GM23248 (cell line): ENCODE data around the gene UBE2D4. TPM values are rescaled to one million over a fixed set of nuclear protein-coding genes. Genes with fewer than 3 reads are reported as not detected.
"Not testable (repeated sequence)": the region's sequence is repeated elsewhere in the genome, so short reads cannot be mapped to it uniquely, and the experiment has no call there.

Source experiments
- DNase-seq: peaks from one replicate; pipeline ENCODE4 v3.0.0-alpha.2; 2015
- H2AFZ ChIP-seq: fragments of 200-600 bp; sonication (generic); 2 replicates; pipeline ENCODE4 v1.6.1; 2016; ENCODE audit warnings: antibody characterized with exemption
- H3F3A ChIP-seq: fragments of 200-600 bp; sonication (generic); 2 replicates; pipeline ENCODE4 v1.6.1; 2016; ENCODE audit warnings: mild to moderate bottlenecking, antibody characterized with exemption, mixed run types; ENCODE audit not compliant: insufficient read depth
- H3K27ac ChIP-seq: fragments of 200-600 bp; sonication (generic); 2 replicates; pipeline ENCODE4 v1.5.1; 2016; ENCODE audit warnings: mild to moderate bottlenecking
- H3K27me3 ChIP-seq: fragments of 200-600 bp; sonication (generic); replicated peaks from 2 replicates; pipeline ENCODE4 v1.6.1; 2016; ENCODE audit warnings: mild to moderate bottlenecking; ENCODE audit not compliant: insufficient read depth
- H3K36me3 ChIP-seq: fragments of 200-600 bp; sonication (generic); 2 replicates; pipeline ENCODE4 v1.6.1; 2016; ENCODE audit warnings: low read depth, mild to moderate bottlenecking
- H3K4me1 ChIP-seq: fragments of 200-600 bp; sonication (generic); 2 replicates; pipeline ENCODE4 v1.6.1; 2016; ENCODE audit warnings: mild to moderate bottlenecking; ENCODE audit not compliant: insufficient read depth
- H3K4me2 ChIP-seq: fragments of 200-600 bp; sonication (generic); one replicate; pipeline ENCODE4 v1.6.1; 2016; ENCODE audit warnings: mild to moderate bottlenecking; ENCODE audit not compliant: unreplicated experiment
- H3K4me3 ChIP-seq: fragments of 200-600 bp; sonication (generic); 2 replicates; pipeline ENCODE4 v1.5.1; 2016; ENCODE audit warnings: mild to moderate bottlenecking
- H3K79me2 ChIP-seq: fragments of 200-600 bp; sonication (generic); 2 replicates; pipeline ENCODE4 v1.6.1; 2016; ENCODE audit warnings: mild to moderate bottlenecking; ENCODE audit not compliant: insufficient read depth
- H3K9ac ChIP-seq: fragments of 200-600 bp; sonication (generic); 2 replicates; pipeline ENCODE4 v1.6.1; 2016; ENCODE audit warnings: mild to moderate bottlenecking
- H3K9me2 ChIP-seq: fragments of 200-600 bp; sonication (generic); 2 replicates; pipeline ENCODE4 v1.6.1; 2016; ENCODE audit warnings: mixed run types, mild to moderate bottlenecking, moderate library complexity; ENCODE audit not compliant: insufficient read depth
- H3K9me3 ChIP-seq: fragments of 200-600 bp; sonication (generic); one replicate; pipeline ENCODE4 v1.6.1; 2017; ENCODE audit warnings: low read depth
- H4K20me1 ChIP-seq: fragments of 200-600 bp; sonication (generic); 2 replicates; pipeline ENCODE4 v1.6.0; 2016; ENCODE audit not compliant: insufficient read depth
- EZH2 ChIP-seq: fragments of 200-600 bp; sonication (generic); IDR thresholded peaks from 2 replicates; pipeline ENCODE4 v1.6.1; 2018; ENCODE audit warnings: antibody characterized with exemption, mild to moderate bottlenecking; ENCODE audit not compliant: insufficient read depth, poor library complexity, severe bottlenecking
- EZH2phosphoT487 ChIP-seq: fragments of 200-600 bp; sonication (generic); IDR thresholded peaks from 2 replicates; pipeline ENCODE4 v1.6.1; 2018; ENCODE audit warnings: antibody characterized with exemption, moderate library complexity, mild to moderate bottlenecking, low read depth; ENCODE audit not compliant: insufficient read depth
- WGBS, 2 experiments: methylation state at CpG; one replicate each; pipeline ENCODE4 v1.1.6; 2015 to 2017; ENCODE audit warnings: low lambda C conversion rate in 2 of 2, low coverage in 1 of 2; ENCODE audit errors: missing lambda C conversion rate in 2 of 2; 5-methylcytosine and 5-hydroxymethylcytosine counted together
- in situ Hi-C: fragments of 300-500 bp; cut with MboI; formaldehyde crosslinking; loops from 2 replicates; pipeline ENCODE4 v1.15.0; 2020
- polyA plus RNA-seq: library from polyadenylated mRNA; unstranded; fragments of >200 nt; fragmentation: Nextera tagmentation; extraction: Ambion mirVana; gene quantifications from 2 replicates; pipeline ENCODE4 v1.2.1, GENCODE V29; 2016
- total RNA-seq: library from RNA; depleted of rRNA; stranded (reverse); fragments of >200 nt; shearing (Covaris generic); gene quantifications from 2 replicates; pipeline ENCODE4 v1.2.3, GENCODE V29; 2014

The UBE2D4 gene
- total and polyA plus RNA-seq, 2 experiments from 2014 or later = 20.5 to 21.7 TPM

GRCh38 chr7:43888993-43889945 is 37.0 kb upstream of the UBE2D4 start:
- no peaks in the 10 kb centered on the region for H3K9me3 ChIP-seq
- H2AFZ ChIP-seq = no peak overlapping the region
- H3K79me2 ChIP-seq = peaks cover 99% of the 10 kb centered on the region
- H3K27me3 ChIP-seq = no peaks in the 10 kb centered on the region
- H3K36me3 ChIP-seq = peaks cover 12% of the 10 kb centered on the region
- H3F3A ChIP-seq = no peaks in the 10 kb centered on the region
- 63% methylated on average over 7 of the region's 7 CpGs for WGBS, 2 experiments
- in situ Hi-C loops = no loop called here
- H3K27ac ChIP-seq = peak overlapping the region; percentile 34; the same call in 1 of the 2 replicates
- H3K9me2 ChIP-seq = no peaks in the 10 kb centered on the region
- 0 out of 2 replicates have a peak, but pooled peaks cover 8% of the 10 kb centered on the region for H4K20me1 ChIP-seq
- H3K9ac ChIP-seq = 0 out of 2 replicates have a peak overlapping the region, but pooled peaks have one; percentile 16
- TF ChIP-seq EZH2phosphoT487 = no peak
- TF ChIP-seq EZH2 = no peak
- H3K4me2 ChIP-seq = peak overlapping the region; percentile 48
- H3K4me3 ChIP-seq = no peak overlapping the region
- peak; percentile 60 for DNase-seq
- H3K4me1 ChIP-seq = peaks cover 14% of the 10 kb centered on the region

GRCh38 chr7:43890468-43890867 is 35.8 kb upstream of the UBE2D4 start:
- in situ Hi-C loops = no loop called here
- Histone ChIP-seq H3K27me3 (no peaks in the 10 kb centered on the region), H3F3A (no peaks in the 10 kb centered on the region), H3K27ac (no peak overlapping the region), H3K9ac (no peak overlapping the region), H3K9me2 (no peaks in the 10 kb centered on the region), H2AFZ (no peak overlapping the region), H3K4me2 (no peak overlapping the region), H3K9me3 (no peaks in the 10 kb centered on the region), H3K79me2 (peaks cover 100% of the 10 kb centered on the region), H3K4me3 (no peak overlapping the region), H3K36me3 (peaks cover 7% of the 10 kb centered on the region), H4K20me1 (0 out of 2 replicates have a peak, but pooled peaks cover 8% of the 10 kb centered on the region), H3K4me1 (peaks cover 14% of the 10 kb centered on the region)
- no peak for DNase-seq
- 98% methylated on average over 6 of the region's 6 CpGs for WGBS, 2 experiments
- TF ChIP-seq EZH2phosphoT487 (no peak), EZH2 (no peak)

- peaks cover 14% of the 10 kb centered on the region for H3K4me1 ChIP-seq
- no peaks in the 10 kb centered on the region for H3K27me3 ChIP-seq
- H3K4me2 ChIP-seq = no peak overlapping the region
- 0 out of 2 replicates have a peak, but pooled peaks cover 8% of the 10 kb centered on the region for H4K20me1 ChIP-seq
- no peak for DNase-seq
- H3K9me2 ChIP-seq = no peaks in the 10 kb centered on the region
- H2AFZ ChIP-seq = no peak overlapping the region
- H3K9ac ChIP-seq = no peak overlapping the region
- in situ Hi-C loops = no loop called here
- no peaks in the 10 kb centered on the region for H3K9me3 ChIP-seq
- 94 to 95% methylated on average over 12 of the region's 12 CpGs for WGBS, 2 experiments
- H3K4me3 ChIP-seq = no peak overlapping the region
- H3K79me2 ChIP-seq = peaks cover 100% of the 10 kb centered on the region
- no peak for TF ChIP-seq EZH2
- no peak for TF ChIP-seq EZH2phosphoT487
- no peak overlapping the region for H3K27ac ChIP-seq
- H3K36me3 ChIP-seq = no peaks in the 10 kb centered on the region
- no peaks in the 10 kb centered on the region for H3F3A ChIP-seq
These were observed 34.9 kb upstream of the UBE2D4 start for GRCh38 chr7:43891069-43891955.

- in situ Hi-C loops = no loop called here
- no peak for DNase-seq
- Histone ChIP-seq H3K27me3 (no peaks in the 10 kb centered on the region), H3F3A (no peaks in the 10 kb centered on the region), H3K4me2 (no peak overlapping the region), H3K27ac (no peak overlapping the region), H3K4me1 (no peaks in the 10 kb centered on the region), H3K9ac (no peak overlapping the region), H3K9me3 (no peaks in the 10 kb centered on the region), H2AFZ (no peak overlapping the region), H3K79me2 (peaks cover 100% of the 10 kb centered on the region), H3K36me3 (no peaks in the 10 kb centered on the region), H4K20me1 (0 out of 2 replicates have a peak, but pooled peaks cover 3% of the 10 kb centered on the region), H3K4me3 (no peak overlapping the region), H3K9me2 (no peaks in the 10 kb centered on the region)
- TF ChIP-seq EZH2 = no peak
- no peak for TF ChIP-seq EZH2phosphoT487
- 95 to 96% methylated on average over 8 of the region's 8 CpGs for WGBS, 2 experiments
These were observed 30.3 kb upstream of the UBE2D4 start for GRCh38 chr7:43895847-43896415.

GRCh38 chr7:43898571-43898970 is 27.7 kb upstream of the UBE2D4 start:
- DNase-seq, H3F3A ChIP-seq, H3K36me3 ChIP-seq, H3K9me2 ChIP-seq, H3K4me2 ChIP-seq, H3K9ac ChIP-seq, H3K4me3 ChIP-seq, in situ Hi-C loops, H2AFZ ChIP-seq, H3K9me3 ChIP-seq, H3K27ac ChIP-seq, H3K27me3 ChIP-seq, H3K4me1 ChIP-seq, H4K20me1 ChIP-seq: not testable (repeated sequence)
- peaks cover 100% of the 10 kb centered on the region for H3K79me2 ChIP-seq
- 97 to 99% methylated on average over 2 of the region's 2 CpGs for WGBS, 2 experiments
